HL-60 (cell line): ENCODE data around the gene FARP1.

Experiments used
- GABPA ChIP-seq: IDR thresholded peaks from 2 replicates; pipeline ENCODE4 v1.6.1; 2012; ENCODE audit warnings: low read depth
- POLR2AphosphoS5 ChIP-seq: IDR thresholded peaks from 2 replicates; pipeline ENCODE4 v1.6.1; 2012; ENCODE audit warnings: low read depth
- TF ChIP-seq, protein P1 (sequence below): IDR thresholded peaks from one replicate; pipeline ENCODE4 v1.5.1; 2011; ENCODE audit warnings: low read length, control low read depth, inconsistent platforms; ENCODE audit not compliant: insufficient read depth
- TF ChIP-seq, protein P2 (sequence below): IDR thresholded peaks from 2 replicates; pipeline ENCODE4 v1.6.1; 2012; ENCODE audit warnings: low read depth; ENCODE audit not compliant: insufficient replicate concordance

DNA sequence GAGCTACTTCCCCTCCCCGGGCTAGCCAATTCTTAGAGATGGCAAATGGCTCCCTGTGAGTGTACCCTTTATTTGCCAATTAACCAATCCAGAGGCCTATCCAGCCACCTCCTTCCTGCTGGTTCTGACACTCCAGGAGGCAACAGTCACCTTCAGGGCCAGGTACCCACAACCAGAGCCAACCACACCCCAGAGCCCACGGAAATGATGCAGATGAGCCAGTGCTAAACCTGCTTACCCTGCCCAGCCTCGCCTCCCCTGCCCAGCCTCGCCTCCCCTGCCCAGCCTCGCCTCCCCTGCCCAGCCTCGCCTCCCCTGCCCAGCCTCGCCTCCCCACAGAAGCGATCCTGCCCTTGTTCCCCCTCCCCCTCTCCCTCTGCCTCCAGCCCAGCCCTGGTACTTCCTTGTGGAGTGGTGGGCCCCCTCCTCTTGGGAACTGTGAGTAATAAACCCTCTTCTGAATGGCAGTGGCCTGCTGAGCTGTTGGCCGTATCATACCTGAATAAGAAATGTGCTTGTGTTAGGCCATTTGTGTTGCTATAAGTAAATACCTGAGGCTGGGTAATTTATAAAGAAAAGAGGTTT lies 207.9 kb downstream of the FARP1 start:
- TF ChIP-seq, protein P1, sequence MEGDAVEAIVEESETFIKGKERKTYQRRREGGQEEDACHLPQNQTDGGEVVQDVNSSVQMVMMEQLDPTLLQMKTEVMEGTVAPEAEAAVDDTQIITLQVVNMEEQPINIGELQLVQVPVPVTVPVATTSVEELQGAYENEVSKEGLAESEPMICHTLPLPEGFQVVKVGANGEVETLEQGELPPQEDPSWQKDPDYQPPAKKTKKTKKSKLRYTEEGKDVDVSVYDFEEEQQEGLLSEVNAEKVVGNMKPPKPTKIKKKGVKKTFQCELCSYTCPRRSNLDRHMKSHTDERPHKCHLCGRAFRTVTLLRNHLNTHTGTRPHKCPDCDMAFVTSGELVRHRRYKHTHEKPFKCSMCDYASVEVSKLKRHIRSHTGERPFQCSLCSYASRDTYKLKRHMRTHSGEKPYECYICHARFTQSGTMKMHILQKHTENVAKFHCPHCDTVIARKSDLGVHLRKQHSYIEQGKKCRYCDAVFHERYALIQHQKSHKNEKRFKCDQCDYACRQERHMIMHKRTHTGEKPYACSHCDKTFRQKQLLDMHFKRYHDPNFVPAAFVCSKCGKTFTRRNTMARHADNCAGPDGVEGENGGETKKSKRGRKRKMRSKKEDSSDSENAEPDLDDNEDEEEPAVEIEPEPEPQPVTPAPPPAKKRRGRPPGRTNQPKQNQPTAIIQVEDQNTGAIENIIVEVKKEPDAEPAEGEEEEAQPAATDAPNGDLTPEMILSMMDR, result no peak
- TF ChIP-seq, protein P2, sequence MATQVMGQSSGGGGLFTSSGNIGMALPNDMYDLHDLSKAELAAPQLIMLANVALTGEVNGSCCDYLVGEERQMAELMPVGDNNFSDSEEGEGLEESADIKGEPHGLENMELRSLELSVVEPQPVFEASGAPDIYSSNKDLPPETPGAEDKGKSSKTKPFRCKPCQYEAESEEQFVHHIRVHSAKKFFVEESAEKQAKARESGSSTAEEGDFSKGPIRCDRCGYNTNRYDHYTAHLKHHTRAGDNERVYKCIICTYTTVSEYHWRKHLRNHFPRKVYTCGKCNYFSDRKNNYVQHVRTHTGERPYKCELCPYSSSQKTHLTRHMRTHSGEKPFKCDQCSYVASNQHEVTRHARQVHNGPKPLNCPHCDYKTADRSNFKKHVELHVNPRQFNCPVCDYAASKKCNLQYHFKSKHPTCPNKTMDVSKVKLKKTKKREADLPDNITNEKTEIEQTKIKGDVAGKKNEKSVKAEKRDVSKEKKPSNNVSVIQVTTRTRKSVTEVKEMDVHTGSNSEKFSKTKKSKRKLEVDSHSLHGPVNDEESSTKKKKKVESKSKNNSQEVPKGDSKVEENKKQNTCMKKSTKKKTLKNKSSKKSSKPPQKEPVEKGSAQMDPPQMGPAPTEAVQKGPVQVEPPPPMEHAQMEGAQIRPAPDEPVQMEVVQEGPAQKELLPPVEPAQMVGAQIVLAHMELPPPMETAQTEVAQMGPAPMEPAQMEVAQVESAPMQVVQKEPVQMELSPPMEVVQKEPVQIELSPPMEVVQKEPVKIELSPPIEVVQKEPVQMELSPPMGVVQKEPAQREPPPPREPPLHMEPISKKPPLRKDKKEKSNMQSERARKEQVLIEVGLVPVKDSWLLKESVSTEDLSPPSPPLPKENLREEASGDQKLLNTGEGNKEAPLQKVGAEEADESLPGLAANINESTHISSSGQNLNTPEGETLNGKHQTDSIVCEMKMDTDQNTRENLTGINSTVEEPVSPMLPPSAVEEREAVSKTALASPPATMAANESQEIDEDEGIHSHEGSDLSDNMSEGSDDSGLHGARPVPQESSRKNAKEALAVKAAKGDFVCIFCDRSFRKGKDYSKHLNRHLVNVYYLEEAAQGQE, result no peak
- no peak for TF ChIP-seq POLR2AphosphoS5
- TF ChIP-seq GABPA, result no peak
